Muscle of leg (tissue), 11 donors: ENCODE results near the gene ELP1. TPM values are rescaled to one million over a fixed set of nuclear protein-coding genes. Genes with fewer than 3 reads are reported as not detected.

Experiments used
- DNase-seq: peaks from one replicate; pipeline ENCODE4 v3.0.0; 2013
- H3K27ac ChIP-seq: one replicate; pipeline ENCODE4 v1.5.1; 2013; ENCODE audit warnings: mild to moderate bottlenecking, low read length, control low read depth
- H3K27me3 ChIP-seq: one replicate; pipeline ENCODE4 v1.6.1; 2013; ENCODE audit warnings: low read length; ENCODE audit not compliant: control insufficient read depth, insufficient read depth
- H3K36me3 ChIP-seq: one replicate; pipeline ENCODE4 v1.6.1; 2013; ENCODE audit warnings: low read length; ENCODE audit not compliant: control insufficient read depth, insufficient read depth
- H3K4me1 ChIP-seq: one replicate; pipeline ENCODE4 v1.6.1; 2013; ENCODE audit warnings: low read length; ENCODE audit not compliant: control insufficient read depth, insufficient read depth
- H3K4me3 ChIP-seq: one replicate; pipeline ENCODE4 v1.5.1; 2013; ENCODE audit warnings: low read length, control low read depth
- H3K9me3 ChIP-seq: replicated peaks from 2 replicates; pipeline ENCODE4 v1.6.1; 2013; ENCODE audit warnings: low read depth, low read length; ENCODE audit not compliant: control insufficient read depth
- WGBS: methylation state at CpG from one replicate; pipeline ENCODE4 v1.1.5; 2013; ENCODE audit warnings: missing lambda C conversion rate; ENCODE audit not compliant: insufficient coverage; 5-methylcytosine and 5-hydroxymethylcytosine counted together
- polyA plus RNA-seq, 8 donors: library from polyadenylated mRNA; unstranded; fragments of 120-200 nt; gene quantifications; one replicate each; pipeline versions ENCODE4 v1.2.1 to v1.2.3, GENCODE V29; 2013; ENCODE audit warnings: inconsistent platforms in 1 of 8, low replicate concordance in 1 of 8; ENCODE audit not compliant: insufficient read length in 8 of 8, insufficient read depth in 1 of 8
- total RNA-seq: library from RNA; stranded (reverse); fragments of 120-200 nt; gene quantifications from one replicate; pipeline ENCODE4 v1.2.4, GENCODE V29; 2013

ELP1 gene
- total and polyA plus RNA-seq, 9 donors = 24.1 to 36.0 (median 28.5) TPM

DNA sequence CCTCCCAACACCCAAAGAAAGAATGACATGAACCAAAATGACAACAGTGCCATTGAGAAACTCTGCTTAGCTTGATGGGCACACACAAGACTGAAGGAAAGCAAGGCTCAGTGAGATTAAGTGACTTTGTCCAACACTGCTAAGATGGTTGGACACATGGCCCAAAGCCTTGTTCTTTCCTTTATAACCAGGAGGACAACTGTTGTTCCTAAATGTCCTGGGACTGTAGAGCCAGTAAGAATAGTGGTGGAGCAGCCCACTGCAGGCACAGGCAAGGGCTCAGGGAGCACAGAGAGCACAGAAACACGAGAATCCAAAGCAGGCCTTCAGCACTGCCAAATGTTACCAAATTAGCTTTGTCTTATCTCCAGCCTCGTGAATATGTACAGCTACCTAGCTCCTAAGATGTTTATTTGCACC lies 67.9 kb downstream of the ELP1 start:
- DNase-seq = no peak
- H3K9me3 ChIP-seq = no peaks in the 10 kb centered on the region
- H3K4me1 ChIP-seq = no peaks in the 10 kb centered on the region
- peaks cover 14% of the 10 kb centered on the region for H3K36me3 ChIP-seq
- H3K27me3 ChIP-seq = no peaks in the 10 kb centered on the region
- WGBS = no CpG with 5 or more reads among the region's 2 CpGs
- H3K27ac ChIP-seq = no peak overlapping the region
- H3K4me3 ChIP-seq = no peak overlapping the region

DNA sequence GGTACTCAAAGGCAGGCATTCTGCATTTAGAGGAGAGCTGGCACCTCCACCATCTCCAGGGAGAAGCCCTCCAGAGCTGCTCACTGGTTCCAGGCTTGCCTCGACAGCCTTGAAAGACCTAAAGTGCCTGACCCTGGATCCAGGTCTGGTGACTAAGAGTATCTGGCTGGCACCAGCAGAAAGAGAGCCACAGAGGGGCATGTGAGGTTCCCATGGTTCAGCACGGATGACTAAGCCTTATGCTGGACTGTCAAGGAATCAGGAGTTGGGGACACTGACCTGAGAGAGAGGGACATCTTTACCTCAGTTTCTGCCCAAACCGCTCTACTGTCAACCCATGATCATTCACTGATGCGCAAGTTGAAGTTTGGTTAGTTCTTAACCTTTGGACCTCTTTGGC lies 68.9 kb downstream of the ELP1 start:
- Histone ChIP-seq H3K4me3 (no peak overlapping the region), H3K27ac (no peak overlapping the region), H3K27me3 (no peaks in the 10 kb centered on the region), H3K36me3 (peaks cover 11% of the 10 kb centered on the region), H3K9me3 (no peaks in the 10 kb centered on the region), H3K4me1 (no peaks in the 10 kb centered on the region)
- DNase-seq = no peak
- 100% methylated on average over 2 of the region's 4 CpGs for WGBS

DNA sequence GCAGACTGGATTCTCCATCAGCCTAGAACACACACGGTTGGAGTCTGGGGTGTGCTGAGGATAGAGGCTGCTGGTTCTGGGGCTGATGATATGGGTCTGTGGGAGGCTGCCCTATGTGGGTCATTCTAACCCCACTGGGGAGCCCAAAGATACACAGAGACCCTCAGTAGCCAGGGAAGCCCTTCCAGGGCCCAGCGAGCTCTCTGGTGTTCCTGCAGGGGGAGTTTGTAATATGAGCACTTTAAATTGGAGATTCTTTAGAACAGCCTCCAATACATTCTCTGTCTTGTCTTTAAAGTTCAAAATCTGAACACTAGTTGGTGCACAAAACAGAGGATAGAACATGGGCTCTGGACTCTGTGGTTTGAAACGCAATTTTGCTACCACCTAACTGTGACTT lies 69.5 kb downstream of the ELP1 start:
- peaks cover 8% of the 10 kb centered on the region for H3K36me3 ChIP-seq
- H3K27me3 ChIP-seq = no peaks in the 10 kb centered on the region
- 67% methylated on average over 1 of the region's 3 CpGs for WGBS
- H3K9me3 ChIP-seq = no peaks in the 10 kb centered on the region
- no peak overlapping the region for H3K27ac ChIP-seq
- DNase-seq = no peak
- no peak overlapping the region for H3K4me3 ChIP-seq
- H3K4me1 ChIP-seq = no peaks in the 10 kb centered on the region

DNA sequence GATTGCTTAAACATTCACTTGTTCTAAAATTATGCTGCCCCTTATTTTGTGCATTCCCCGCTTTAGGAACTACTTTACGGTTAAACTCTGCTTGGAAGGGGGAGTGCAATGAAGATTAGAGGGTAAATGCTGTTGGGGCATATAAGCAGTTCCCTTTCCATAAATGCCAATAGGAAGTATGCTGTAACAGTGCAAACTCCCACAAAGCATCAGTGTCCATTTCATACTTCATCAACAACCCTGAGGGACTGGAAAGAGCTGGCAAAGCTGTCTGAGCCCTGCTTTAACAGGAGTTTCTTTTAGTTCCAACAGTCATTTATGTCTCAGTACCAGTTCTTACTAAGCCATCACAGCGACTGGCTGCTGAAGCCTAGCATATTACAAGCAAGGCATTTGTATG lies 70.0 kb downstream of the ELP1 start:
- Histone ChIP-seq H3K36me3 (peaks cover 6% of the 10 kb centered on the region), H3K27me3 (no peaks in the 10 kb centered on the region), H3K9me3 (no peaks in the 10 kb centered on the region), H3K4me3 (no peak overlapping the region), H3K27ac (no peak overlapping the region), H3K4me1 (no peaks in the 10 kb centered on the region)
- no CpG with 5 or more reads among the region's 3 CpGs for WGBS
- DNase-seq = no peak

DNA sequence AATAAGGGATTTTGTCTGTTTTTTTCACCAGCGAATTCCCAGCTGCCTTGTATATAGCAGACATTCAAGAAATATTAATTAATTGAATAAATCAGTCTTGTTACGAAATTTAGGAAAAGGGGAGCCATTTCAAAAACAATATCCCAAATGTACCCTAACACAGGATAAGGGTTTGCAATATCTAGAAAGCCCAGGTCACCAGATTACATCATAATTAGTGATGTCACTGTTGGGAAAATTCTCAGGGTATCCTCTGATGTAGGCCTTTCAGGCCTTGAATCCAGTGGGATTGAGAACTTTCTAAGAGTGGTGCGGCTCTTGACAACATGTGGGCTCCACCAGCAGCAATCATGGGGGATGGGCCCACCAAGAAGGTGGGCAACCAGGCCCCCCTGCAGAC lies 71.9 kb downstream of the ELP1 start, which contains the start of gene ACTL7A:
TSS of gene ACTL7A (plus strand) at position 270 of the 400 bp plus-strand sequence. CDS start at position 327, 57 bp downstream.
- Histone ChIP-seq H3K27ac (no peak within 1 kb of the TSS), H3K27me3 (no peaks in the 10 kb centered on the region), H3K4me3 (no peak within 1 kb of the TSS), H3K9me3 (no peaks in the 10 kb centered on the region), H3K4me1 (no peaks in the 10 kb centered on the region), H3K36me3 (no peaks in the 10 kb centered on the region)
- no peak for DNase-seq
- 93% methylated on average over 1 of the region's 3 CpGs for WGBS

DNA sequence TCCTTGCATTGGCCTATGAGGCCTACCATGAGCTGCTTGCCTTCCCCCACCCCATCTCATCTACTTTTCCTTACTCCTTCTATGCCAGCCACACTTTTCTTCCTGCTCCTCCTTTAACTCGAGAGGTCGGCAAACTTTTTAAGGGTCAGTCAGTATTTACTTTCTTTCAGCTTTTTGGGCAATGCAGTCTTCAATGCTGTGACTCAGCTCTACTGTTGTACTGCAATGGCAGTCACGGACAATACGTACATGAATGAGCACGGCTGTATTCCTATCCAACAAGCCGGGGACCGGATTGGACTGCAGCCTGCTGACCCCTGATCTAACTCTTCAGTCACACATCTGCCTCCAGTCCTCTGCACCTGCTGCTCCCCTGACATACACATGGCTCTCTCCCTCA lies 72.5 kb downstream of the ELP1 start:
- no peaks in the 10 kb centered on the region for H3K27me3 ChIP-seq
- H3K4me1 ChIP-seq = no peaks in the 10 kb centered on the region
- H3K36me3 ChIP-seq = no peaks in the 10 kb centered on the region
- H3K9me3 ChIP-seq = no peaks in the 10 kb centered on the region
- 76% methylated on average over 7 of the region's 7 CpGs for WGBS
- no peak overlapping the region for H3K4me3 ChIP-seq
- no peak overlapping the region for H3K27ac ChIP-seq
- DNase-seq = no peak

DNA sequence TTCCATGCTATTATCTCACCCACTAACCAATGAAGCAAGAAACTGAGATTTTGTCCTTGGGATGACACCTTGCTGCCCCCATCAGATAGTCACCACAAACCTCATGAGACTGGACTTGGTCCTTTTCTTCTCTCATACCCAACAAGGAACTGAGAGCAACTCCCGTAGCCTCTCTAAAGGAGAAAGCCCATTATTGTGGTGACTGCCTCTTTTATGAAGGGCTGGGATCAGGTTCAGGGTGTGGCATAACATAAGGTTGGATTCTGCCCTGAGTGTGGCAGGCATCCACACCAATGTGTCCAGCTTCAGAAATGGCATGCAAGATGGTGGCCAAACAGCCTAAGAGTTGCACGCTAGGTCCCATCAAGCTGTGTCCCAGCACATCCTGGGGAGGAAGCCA lies 73.2 kb downstream of the ELP1 start:
- Histone ChIP-seq H3K27me3 (no peaks in the 10 kb centered on the region), H3K4me3 (no peak overlapping the region), H3K36me3 (no peaks in the 10 kb centered on the region), H3K4me1 (no peaks in the 10 kb centered on the region), H3K27ac (no peak overlapping the region), H3K9me3 (no peaks in the 10 kb centered on the region)
- WGBS = 82% methylated on average over 1 of the region's 2 CpGs
- no peak for DNase-seq

DNA sequence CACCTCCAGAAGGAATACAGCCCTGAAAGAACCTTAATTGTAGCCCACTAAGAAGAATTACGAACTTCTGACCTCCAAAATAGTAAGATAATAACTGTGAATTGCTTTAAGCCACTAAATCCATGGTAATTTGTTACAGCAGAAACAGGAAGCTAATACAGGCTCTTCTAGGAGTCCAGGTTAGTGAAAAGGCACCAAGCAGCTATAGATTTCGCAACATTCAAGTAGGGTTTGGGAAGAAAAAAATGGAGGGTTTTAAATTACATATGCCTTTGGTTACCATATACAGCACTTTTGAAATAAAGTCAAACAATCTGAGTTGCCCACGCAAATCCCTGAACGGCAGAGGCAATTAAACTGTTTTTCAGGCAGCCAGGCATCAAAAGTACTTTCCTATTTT lies 73.6 kb downstream of the ELP1 start:
- WGBS = 89% methylated on average over 2 of the region's 4 CpGs
- Histone ChIP-seq H3K27ac (no peak overlapping the region), H3K36me3 (no peaks in the 10 kb centered on the region), H3K4me3 (no peak overlapping the region), H3K9me3 (no peaks in the 10 kb centered on the region), H3K4me1 (no peaks in the 10 kb centered on the region), H3K27me3 (no peaks in the 10 kb centered on the region)
- no peak for DNase-seq

DNA sequence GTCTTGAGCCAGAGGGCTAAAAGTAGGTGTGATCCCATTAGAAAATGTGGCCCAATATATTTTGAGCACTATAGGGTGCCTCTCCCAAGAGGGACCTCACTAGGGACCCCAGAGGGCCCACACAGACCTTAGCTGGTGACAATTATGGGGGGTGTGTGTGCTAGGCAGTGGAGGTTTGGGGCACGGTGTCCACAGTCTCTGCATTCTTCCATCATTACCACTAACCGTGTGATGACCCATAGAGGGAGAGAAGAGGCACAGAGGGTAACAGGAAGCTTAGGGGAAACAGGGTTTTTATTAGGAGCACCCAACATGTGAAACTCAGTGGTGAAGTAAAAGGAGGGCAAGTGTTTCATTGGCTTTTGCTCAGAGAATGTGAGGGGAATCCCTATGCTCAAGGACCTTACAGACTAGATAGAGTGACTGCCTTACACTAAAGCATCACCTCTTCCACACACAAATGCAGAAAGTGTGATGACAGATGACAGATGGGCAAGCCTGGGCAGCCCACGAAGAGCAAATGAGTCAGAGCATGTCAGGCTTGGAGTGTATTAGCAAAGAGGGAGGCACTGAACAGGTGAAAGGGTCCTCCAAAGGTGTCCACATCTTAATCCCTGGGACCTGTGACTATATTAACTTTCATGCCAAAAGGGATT lies 74.3 kb downstream of the ELP1 start:
- Histone ChIP-seq H3K9me3 (no peaks in the 10 kb centered on the region), H3K4me3 (no peak overlapping the region), H3K27me3 (no peaks in the 10 kb centered on the region), H3K36me3 (no peaks in the 10 kb centered on the region), H3K27ac (no peak overlapping the region), H3K4me1 (no peaks in the 10 kb centered on the region)
- WGBS = 40% methylated on average over 1 of the region's 3 CpGs
- DNase-seq = no peak

DNA sequence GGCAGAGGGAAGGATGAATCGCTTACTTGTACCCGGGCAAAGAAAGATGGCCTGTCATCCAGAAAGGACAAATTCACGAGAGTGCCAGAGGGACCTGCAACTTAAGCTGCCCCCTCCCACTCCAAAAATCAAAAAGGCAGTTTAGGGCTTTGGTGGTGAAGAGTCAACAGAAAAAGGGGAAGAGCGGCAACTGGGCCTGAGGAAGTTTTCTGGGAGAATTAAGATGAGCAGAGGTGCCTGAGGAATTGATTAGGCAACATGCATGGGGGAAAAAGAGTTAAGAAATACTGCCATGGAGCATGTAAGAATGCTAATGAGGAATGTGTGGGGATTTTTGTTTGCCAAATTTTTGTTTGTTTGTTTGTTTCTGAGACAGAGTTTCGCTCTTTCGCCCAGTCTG lies 76.4 kb downstream of the ELP1 start:
- 87% methylated on average over 1 of the region's 6 CpGs for WGBS
- Histone ChIP-seq H3K4me3 (no peak overlapping the region), H3K9me3 (no peaks in the 10 kb centered on the region), H3K4me1 (no peaks in the 10 kb centered on the region), H3K27ac (no peak overlapping the region), H3K36me3 (no peaks in the 10 kb centered on the region), H3K27me3 (no peaks in the 10 kb centered on the region)
- DNase-seq = no peak

DNA sequence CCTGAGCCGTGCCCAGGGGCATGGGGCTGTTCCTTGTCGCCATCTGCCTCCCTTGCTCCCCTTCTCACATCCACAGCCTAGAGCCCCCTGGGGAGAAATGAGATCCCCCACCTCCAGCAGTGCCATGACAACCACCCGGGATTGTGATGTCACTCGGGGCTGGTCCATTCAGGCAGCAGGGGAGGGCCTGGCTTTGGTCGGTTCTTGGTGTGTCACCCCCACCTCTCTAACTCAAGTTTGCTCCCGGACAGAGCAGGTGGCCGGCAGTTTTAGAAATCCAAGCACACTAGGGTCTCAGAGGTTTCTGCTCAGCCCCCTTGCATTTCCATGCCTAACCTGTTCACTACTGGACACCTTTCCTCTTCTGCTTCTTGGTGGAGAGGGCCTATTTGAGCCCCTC lies 78.0 kb downstream of the ELP1 start, which contains the start of gene ACTL7B:
TSS of gene ACTL7B (minus strand) at position 99 of the 400 bp plus-strand sequence. CDS start at position 43, 56 bp downstream.
- Histone ChIP-seq H3K27me3 (peaks cover 2% of the 10 kb centered on the region), H3K9me3 (no peaks in the 10 kb centered on the region), H3K4me3 (no peak within 1 kb of the TSS), H3K36me3 (no peaks in the 10 kb centered on the region), H3K4me1 (no peaks in the 10 kb centered on the region), H3K27ac (no peak within 1 kb of the TSS)
- DNase-seq = no peak
- 81% methylated on average over 6 of the region's 7 CpGs for WGBS
